RWPE2 (cell line): ENCODE data around the gene IQCE.

Source experiments
- ATAC-seq: fragments of 200-7000 bp; cut with Tn5 transposase; 3 replicates; pipeline ENCODE4 v1.9.1; 2021; ENCODE audit warnings: low read depth
- DNase-seq: peaks from one replicate; pipeline ENCODE4 v3.0.0-alpha.2; 2020; ENCODE audit warnings: low spot score
- H3K27ac ChIP-seq: fragments of 450-650 bp; 2 replicates; pipeline ENCODE4 v1.5.1; 2017; ENCODE audit warnings: mild to moderate bottlenecking; ENCODE audit not compliant: poor library complexity, severe bottlenecking
- H3K27me3 ChIP-seq: fragments of 250-450 bp; sonication (Bioruptor Pico); 2 replicates; pipeline ENCODE4 v1.5.1; 2021; ENCODE audit warnings: mild to moderate bottlenecking, moderate library complexity; ENCODE audit not compliant: insufficient read depth, poor library complexity, severe bottlenecking
- H3K36me3 ChIP-seq: fragments of 250-450 bp; sonication (Bioruptor Pico); 2 replicates; pipeline ENCODE4 v1.5.1; 2020; ENCODE audit warnings: low read depth, mild to moderate bottlenecking, moderate library complexity
- H3K4me1 ChIP-seq: fragments of 250-450 bp; sonication (Bioruptor Pico); 2 replicates; pipeline ENCODE4 v1.5.1; 2021; ENCODE audit warnings: mild to moderate bottlenecking, moderate library complexity; ENCODE audit not compliant: insufficient read depth, poor library complexity, severe bottlenecking
- H3K4me3 ChIP-seq: fragments of 250-450 bp; sonication (Bioruptor Pico); 2 replicates; pipeline ENCODE4 v1.5.1; 2021; ENCODE audit warnings: mild to moderate bottlenecking, moderate library complexity; ENCODE audit not compliant: severe bottlenecking
- H3K9me3 ChIP-seq: fragments of 250-450 bp; sonication (Bioruptor Pico); 2 replicates; pipeline ENCODE4 v1.5.1; 2021; ENCODE audit warnings: mild to moderate bottlenecking, moderate library complexity; ENCODE audit not compliant: severe bottlenecking
- TF ChIP-seq, protein P1 (sequence below): fragments of 450-650 bp; IDR thresholded peaks from one replicate; pipeline ENCODE4 v1.5.1; 2017; ENCODE audit warnings: mild to moderate bottlenecking, moderate library complexity; ENCODE audit not compliant: poor library complexity, severe bottlenecking

Gene IQCE

GRCh38 chr7:2523941-2524807 lies 34.6 kb upstream of the IQCE start:
- DNase-seq (no peak), ATAC-seq (peak; percentile 28)
- no peak overlapping the region for H3K4me3 ChIP-seq
- TF ChIP-seq, protein P1, sequence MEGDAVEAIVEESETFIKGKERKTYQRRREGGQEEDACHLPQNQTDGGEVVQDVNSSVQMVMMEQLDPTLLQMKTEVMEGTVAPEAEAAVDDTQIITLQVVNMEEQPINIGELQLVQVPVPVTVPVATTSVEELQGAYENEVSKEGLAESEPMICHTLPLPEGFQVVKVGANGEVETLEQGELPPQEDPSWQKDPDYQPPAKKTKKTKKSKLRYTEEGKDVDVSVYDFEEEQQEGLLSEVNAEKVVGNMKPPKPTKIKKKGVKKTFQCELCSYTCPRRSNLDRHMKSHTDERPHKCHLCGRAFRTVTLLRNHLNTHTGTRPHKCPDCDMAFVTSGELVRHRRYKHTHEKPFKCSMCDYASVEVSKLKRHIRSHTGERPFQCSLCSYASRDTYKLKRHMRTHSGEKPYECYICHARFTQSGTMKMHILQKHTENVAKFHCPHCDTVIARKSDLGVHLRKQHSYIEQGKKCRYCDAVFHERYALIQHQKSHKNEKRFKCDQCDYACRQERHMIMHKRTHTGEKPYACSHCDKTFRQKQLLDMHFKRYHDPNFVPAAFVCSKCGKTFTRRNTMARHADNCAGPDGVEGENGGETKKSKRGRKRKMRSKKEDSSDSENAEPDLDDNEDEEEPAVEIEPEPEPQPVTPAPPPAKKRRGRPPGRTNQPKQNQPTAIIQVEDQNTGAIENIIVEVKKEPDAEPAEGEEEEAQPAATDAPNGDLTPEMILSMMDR = no peak
- H3K4me1 ChIP-seq = peaks cover 51% of the 10 kb centered on the region
- H3K27ac ChIP-seq = peak overlapping the region; percentile 95
- no peaks in the 10 kb centered on the region for H3K36me3 ChIP-seq
- no peaks in the 10 kb centered on the region for H3K9me3 ChIP-seq
- H3K27me3 ChIP-seq = no peaks in the 10 kb centered on the region

GRCh38 chr7:2524808-2525657 lies 33.7 kb upstream of the IQCE start:
- H3K4me3 ChIP-seq = no peak overlapping the region
- TF ChIP-seq, protein P1 = no peak
- DNase-seq (no peak), ATAC-seq (no peak)
- no peaks in the 10 kb centered on the region for H3K9me3 ChIP-seq
- peak overlapping the region; percentile 95 for H3K27ac ChIP-seq
- peaks cover 59% of the 10 kb centered on the region for H3K4me1 ChIP-seq
- H3K36me3 ChIP-seq = no peaks in the 10 kb centered on the region
- no peaks in the 10 kb centered on the region for H3K27me3 ChIP-seq

GRCh38 chr7:2525658-2526630 lies 32.8 kb upstream of the IQCE start:
- Histone ChIP-seq H3K27me3 (no peaks in the 10 kb centered on the region), H3K9me3 (no peaks in the 10 kb centered on the region), H3K4me1 (peaks cover 65% of the 10 kb centered on the region), H3K27ac (no peak overlapping the region), H3K36me3 (no peaks in the 10 kb centered on the region), H3K4me3 (no peak overlapping the region)
- ATAC-seq = no peak
- DNase-seq = no peak
- TF ChIP-seq, protein P1 = no peak

- peak overlapping the region; percentile 65 for H3K27ac ChIP-seq
- H3K36me3 ChIP-seq = no peaks in the 10 kb centered on the region
- DNase-seq (no peak), ATAC-seq (no peak)
- no peak overlapping the region for H3K4me3 ChIP-seq
- no peaks in the 10 kb centered on the region for H3K27me3 ChIP-seq
- H3K9me3 ChIP-seq = no peaks in the 10 kb centered on the region
- TF ChIP-seq, protein P1 = no peak
- peaks cover 67% of the 10 kb centered on the region for H3K4me1 ChIP-seq
These were observed 31.9 kb upstream of the IQCE start for GRCh38 chr7:2526659-2527504.
